Thyroid gland (tissue), 4 donors: ENCODE results near the gene ME3.

Experiments
- CTCF ChIP-seq, 6 experiments: fragments of 200-600 bp in 3 of 6; fragments of 450-650 bp in 3 of 6; sonication (generic) in 3 of 6; IDR thresholded peaks; one replicate each; pipeline ENCODE4 v1.5.1; 2016 to 2019; ENCODE audit warnings: antibody characterized with exemption in 6 of 6, mild to moderate bottlenecking in 2 of 6, inconsistent platforms in 1 of 6, moderate library complexity in 1 of 6
- POLR2A ChIP-seq, 2 donors: fragments of 450-650 bp; IDR thresholded peaks; one replicate each; pipeline ENCODE4 v1.6.1; 2017; ENCODE audit warnings: antibody characterized with exemption in 2 of 2, mild to moderate bottlenecking in 2 of 2, moderate library complexity in 1 of 2

GRCh38 chr11:86483940-86484794 is 188.2 kb downstream of the ME3 start:
- no peak for TF ChIP-seq POLR2A (IDR thresholded peaks at IDR 0.05)
- no peak for TF ChIP-seq CTCF (IDR thresholded peaks at IDR 0.05)
